ENCODE data around the gene ZMIZ1. TPM values are rescaled to one million over a fixed set of nuclear protein-coding genes. Genes with fewer than 3 reads are reported as not detected.

ZMIZ1 gene
- total RNA-seq, 2 experiments from 2014 or later: 14.6 to 15.5 TPM

- intact Hi-C loops (cut with DNase I, micrococcal nuclease): no loop called here
- Histone ChIP-seq H3K4me1 (ENCODE audit: insufficient read depth, low read length) (peaks cover 13% of the 10 kb centered on the region), H3K36me3 (ENCODE audit: insufficient read depth, low read length) (peaks cover 5% of the 10 kb centered on the region), H3K9me3 (ENCODE audit: control insufficient read depth in 1 of 2, insufficient read depth in 1 of 2, low read length in 2 of 2) (no peaks in the 10 kb centered on the region), H3K27ac (ENCODE audit: low read depth in 1 of 2, low read length in 2 of 2) (no peak overlapping the region), H3K27me3 (ENCODE audit: control insufficient read depth in 1 of 2, insufficient read depth in 2 of 2, low read length in 2 of 2) (no peaks in the 10 kb centered on the region), H3K4me3 (ENCODE audit: low read length) (no peak overlapping the region)
- Mint-ChIP-seq H3K9me3 (no peaks in the 10 kb centered on the region), H3K27me3 (no peaks in the 10 kb centered on the region), H3K36me3 (ENCODE audit: low read depth) (no peaks in the 10 kb centered on the region), H3K4me1 (ENCODE audit: low read depth) (peaks cover 17% of the 10 kb centered on the region), H3K27ac (no peak overlapping the region), H3K4me3 (no peak overlapping the region)
- DNase-seq: no peak
- CTCF ChIA-PET: no interaction called here
- ATAC-seq (ENCODE audit: poor library complexity): no peak
- no peak for TF ChIP-seq CTCF (IDR thresholded peaks at IDR 0.05)
- POLR2A ChIA-PET: no interaction called here
Measured at GRCh38 chr10:79262131-79262530, 193.4 kb downstream of the ZMIZ1 start.

- peaks cover 17% of the 10 kb centered on the region for H3K4me1 Mint-ChIP-seq (ENCODE audit: low read depth)
- ATAC-seq (ENCODE audit: poor library complexity) (no peak), DNase-seq (no peak)
- H3K4me1 ChIP-seq (ENCODE audit: insufficient read depth, low read length): peaks cover 23% of the 10 kb centered on the region
- peaks cover 5% of the 10 kb centered on the region for H3K36me3 ChIP-seq (ENCODE audit: insufficient read depth, low read length)
- H3K27ac Mint-ChIP-seq: no peak overlapping the region
- CTCF ChIA-PET: no interaction called here
- H3K36me3 Mint-ChIP-seq (ENCODE audit: low read depth): no peaks in the 10 kb centered on the region
- H3K27me3 ChIP-seq (ENCODE audit: control insufficient read depth in 1 of 2, insufficient read depth in 2 of 2, low read length in 2 of 2): no peaks in the 10 kb centered on the region
- no peaks in the 10 kb centered on the region for H3K9me3 ChIP-seq (ENCODE audit: control insufficient read depth in 1 of 2, insufficient read depth in 1 of 2, low read length in 2 of 2)
- intact Hi-C loops (cut with DNase I, micrococcal nuclease): no loop called here
- POLR2A ChIA-PET: no interaction called here
- H3K4me3 Mint-ChIP-seq: no peak overlapping the region
- TF ChIP-seq CTCF (IDR thresholded peaks at IDR 0.05): no peak
- H3K27me3 Mint-ChIP-seq: no peaks in the 10 kb centered on the region
- H3K4me3 ChIP-seq (ENCODE audit: low read length): no peak overlapping the region
- H3K9me3 Mint-ChIP-seq: no peaks in the 10 kb centered on the region
- no peak overlapping the region for H3K27ac ChIP-seq (ENCODE audit: low read depth in 1 of 2, low read length in 2 of 2)
Measured at GRCh38 chr10:79262959-79263746, 194.4 kb downstream of the ZMIZ1 start.

GRCh38 chr10:79263939-79264338 is 195.2 kb downstream of the ZMIZ1 start:
- no peaks in the 10 kb centered on the region for H3K9me3 Mint-ChIP-seq
- H3K36me3 Mint-ChIP-seq (ENCODE audit: low read depth): no peaks in the 10 kb centered on the region
- H3K4me3 Mint-ChIP-seq: no peak overlapping the region
- H3K4me1 Mint-ChIP-seq (ENCODE audit: low read depth): peaks cover 21% of the 10 kb centered on the region
- Histone ChIP-seq H3K4me1 (ENCODE audit: insufficient read depth, low read length) (peaks cover 27% of the 10 kb centered on the region), H3K27ac (ENCODE audit: low read depth in 1 of 2, low read length in 2 of 2) (no peak overlapping the region), H3K27me3 (ENCODE audit: control insufficient read depth in 1 of 2, insufficient read depth in 2 of 2, low read length in 2 of 2) (no peaks in the 10 kb centered on the region), H3K36me3 (ENCODE audit: insufficient read depth, low read length) (peaks cover 5% of the 10 kb centered on the region), H3K4me3 (ENCODE audit: low read length) (no peak overlapping the region), H3K9me3 (ENCODE audit: control insufficient read depth in 1 of 2, insufficient read depth in 1 of 2, low read length in 2 of 2) (no peaks in the 10 kb centered on the region)
- POLR2A ChIA-PET: no interaction called here
- no peaks in the 10 kb centered on the region for H3K27me3 Mint-ChIP-seq
- no peak overlapping the region for H3K27ac Mint-ChIP-seq
- ATAC-seq (ENCODE audit: poor library complexity): no peak
- CTCF ChIA-PET: no interaction called here
- intact Hi-C loops (cut with DNase I, micrococcal nuclease): no loop called here
- DNase-seq: no peak
- TF ChIP-seq CTCF (IDR thresholded peaks at IDR 0.05): no peak

Measured in CD4-positive, alpha-beta T cell (primary cell).